Measurements from ENCODE around the gene FXYD1. TPM values are rescaled to one million over a fixed set of nuclear protein-coding genes. Genes with fewer than 3 reads are reported as not detected.

Gene FXYD1
- total and polyA plus RNA-seq, 7 donors: 210 to 860 (median 542) TPM

- peak overlapping the region; percentile 97 for H3K27ac ChIP-seq
- peak; percentile 35 for TF ChIP-seq CTCF (IDR thresholded peaks at IDR 0.05)
- whole genome bisulfite sequencing, 3 donors: 21 to 27% (median 23%) methylated on average over 37 to 48 of the region's 48 CpGs
- ATAC-seq: peak; percentile 68 to 86 (median 72)
- intact Hi-C loops (cut with DNase I): loop anchor here (5.0 to 10.0 kb wide), 3 partner anchors 124 to 169 kb away; partner anchors contain the start of gene USF2 (in 2 of the 2)
- peaks cover 0 to 16% of the 10 kb centered on the region in 2 donors for H3K36me3 ChIP-seq (ENCODE audit: insufficient read depth in 1 of 2, low read depth in 1 of 2)
- DNase-seq: peak; percentile 95 to 98
- peak overlapping the region; percentile 69 for H3K4me3 ChIP-seq
- H3K4me1 ChIP-seq: peaks cover 21% of the 10 kb centered on the region
- H3K27me3 ChIP-seq (ENCODE audit: insufficient read depth in 3 of 3, low read length in 2 of 3): no peaks in the 10 kb centered on the region
- H3K9me3 ChIP-seq: no peaks in the 10 kb centered on the region
Observed at GRCh38 chr19:35140962-35141836, 2.6 kb downstream of the FXYD1 start.

DNA sequence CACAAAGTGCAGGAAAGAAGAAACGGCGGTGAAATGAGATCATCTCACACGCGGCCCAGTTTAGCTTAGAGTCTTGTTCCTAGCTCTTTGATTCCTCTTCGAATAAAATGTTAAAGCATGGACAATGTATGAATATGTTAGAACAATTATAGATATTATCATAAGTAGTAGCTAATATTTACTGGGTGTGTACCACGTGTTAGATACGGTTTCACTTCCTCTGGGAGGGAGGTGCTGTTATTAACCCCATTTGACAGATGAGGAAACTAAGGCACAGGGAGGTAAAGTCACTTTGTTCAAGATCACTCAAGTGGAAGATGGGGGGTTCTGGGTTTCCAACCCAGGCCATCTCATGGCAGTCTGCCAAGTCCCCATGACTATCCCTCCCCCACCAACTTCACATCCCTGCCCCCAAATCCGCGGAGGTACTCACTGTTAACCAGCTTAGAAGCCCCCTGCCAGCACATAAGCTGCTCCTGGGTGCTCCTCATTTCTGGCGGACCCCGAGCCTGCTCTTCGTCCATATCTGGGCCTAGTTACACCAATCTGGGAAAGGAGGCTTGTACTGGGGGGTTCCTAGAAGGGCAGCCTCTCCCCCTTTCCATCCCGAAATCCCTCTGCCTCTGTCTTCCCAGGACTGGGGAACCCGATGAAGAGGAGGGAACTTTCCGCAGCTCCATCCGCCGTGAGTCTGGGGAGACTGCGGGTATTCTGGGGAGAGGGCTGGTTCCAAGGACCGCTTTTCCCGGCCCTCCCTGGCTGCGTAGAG lies 3.4 kb downstream of the FXYD1 start:
- peak in 1 of 2 donors; percentile 64 for DNase-seq
- Histone ChIP-seq H3K27me3 (ENCODE audit: insufficient read depth in 3 of 3, low read length in 2 of 3) (no peaks in the 10 kb centered on the region), H3K27ac (no peak overlapping the region), H3K4me3 (peak overlapping the region; percentile 30), H3K4me1 (peaks cover 21% of the 10 kb centered on the region), H3K9me3 (no peaks in the 10 kb centered on the region), H3K36me3 (ENCODE audit: insufficient read depth in 1 of 2, low read depth in 1 of 2) (peaks cover 0 to 16% of the 10 kb centered on the region in 2 donors)
- ATAC-seq: no peak
- WGBS, 3 donors: 56 to 59% (median 59%) methylated on average over 21 of the region's 21 CpGs
- intact Hi-C loops (cut with DNase I): loop anchor here (5.0 to 10.0 kb wide), 3 partner anchors 123 to 170 kb away; partner anchors contain the start of gene USF2 (in 2 of the 2)
- no peak for TF ChIP-seq CTCF (IDR thresholded peaks at IDR 0.05)

- H3K4me3 ChIP-seq: no peak overlapping the region
- ATAC-seq (no peak), DNase-seq (peak in 1 of 2 donors; percentile 72)
- peak; percentile 35 for TF ChIP-seq CTCF (IDR thresholded peaks at IDR 0.05)
- H3K4me1 ChIP-seq: peaks cover 20% of the 10 kb centered on the region
- no peak overlapping the region for H3K27ac ChIP-seq
- 31 to 37% (median 32%) methylated on average over 23 to 45 of the region's 46 CpGs for WGBS, 3 donors
- H3K27me3 ChIP-seq (ENCODE audit: insufficient read depth in 3 of 3, low read length in 2 of 3): no peaks in the 10 kb centered on the region
- H3K9me3 ChIP-seq: no peaks in the 10 kb centered on the region
- H3K36me3 ChIP-seq (ENCODE audit: insufficient read depth in 1 of 2, low read depth in 1 of 2): peaks cover 0 to 16% of the 10 kb centered on the region in 2 donors
- intact Hi-C loops (cut with DNase I): loop anchor here (5.0 to 10.0 kb wide), 3 partner anchors 122 to 170 kb away; partner anchors contain the start of gene USF2 (in 2 of the 2)
Observed at GRCh38 chr19:35142606-35143230, 4.1 kb downstream of the FXYD1 start.

- Histone ChIP-seq H3K4me3 (no peak within 1 kb of the TSS), H3K27ac (no peak within 1 kb of the TSS), H3K36me3 (ENCODE audit: insufficient read depth in 1 of 2, low read depth in 1 of 2) (peaks cover 0 to 16% of the 10 kb centered on the region in 2 donors), H3K4me1 (peaks cover 14% of the 10 kb centered on the region), H3K27me3 (ENCODE audit: insufficient read depth in 3 of 3, low read length in 2 of 3) (no peaks in the 10 kb centered on the region), H3K9me3 (no peaks in the 10 kb centered on the region)
- DNase-seq (no peak), ATAC-seq (no peak)
- intact Hi-C loops (cut with DNase I): loop anchor here (5.0 to 10.0 kb wide), 3 partner anchors 122 to 171 kb away; partner anchors contain the start of gene USF2 (in 2 of the 2)
- WGBS, 3 donors: 37 to 39% (median 37%) methylated on average over 27 to 31 of the region's 31 CpGs
- no peak for TF ChIP-seq CTCF (IDR thresholded peaks at IDR 0.05)
Observed at GRCh38 chr19:35143231-35143715, 4.6 kb downstream of the FXYD1 start, which contains the start of gene FXYD7. FXYD7 (plus strand) TSS chr19:35143255; CDS start chr19:35143334, 79 bp downstream.
